A172 (cell line): ENCODE data around the gene FOXD4L4. TPM values are rescaled to one million over a fixed set of nuclear protein-coding genes. Genes with fewer than 3 reads are reported as not detected.
"Not testable (repeated sequence)": the region's sequence is repeated elsewhere in the genome, so short reads cannot be mapped to it uniquely, and the experiment has no call there.

Source experiments
- DNase-seq: peaks from one replicate; pipeline ENCODE4 v3.0.0-alpha.2; 2015; ENCODE audit warnings: low spot score
- total RNA-seq: library from RNA; depleted of rRNA; stranded (reverse); fragments of >200 nt; shearing (Covaris generic); gene quantifications from 2 replicates; pipeline ENCODE4 v1.2.3, GENCODE V29; 2014; rRNA removed

FOXD4L4 gene
- not detected in 2 replicates for total RNA-seq

DNA sequence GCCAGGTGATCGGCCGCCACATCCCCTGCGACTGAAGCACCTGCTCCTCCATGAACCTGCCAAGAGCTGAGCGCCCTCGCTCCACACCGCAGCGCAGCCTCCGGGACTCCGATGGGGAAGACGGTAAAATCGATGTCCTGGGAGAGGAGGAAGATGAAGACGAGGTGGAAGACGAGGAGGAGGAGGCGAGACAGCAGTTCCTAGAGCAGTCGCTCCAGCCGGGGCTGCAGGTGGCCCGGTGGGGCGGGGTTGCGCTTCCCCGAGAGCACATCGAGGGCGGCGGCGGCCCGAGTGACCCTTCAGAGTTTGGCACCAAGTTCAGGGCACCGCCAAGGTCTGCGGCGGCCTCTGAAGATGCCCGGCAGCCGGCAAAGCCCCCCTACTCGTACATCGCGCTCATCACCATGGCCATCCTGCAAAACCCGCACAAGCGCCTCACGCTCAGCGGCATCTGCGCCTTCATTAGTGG, at the start of gene FOXD4L4:
Gene FOXD4L4, plus strand, starts transcription at position 51 of the 469 bp plus-strand sequence. Its CDS starts 0 bp downstream, at position 51.
- DNase-seq = not testable (repeated sequence)

GRCh38 chr9:65703550-65703949, 33.4 kb upstream of the FOXD4L4 start:
- not testable (repeated sequence) for DNase-seq

GRCh38 chr9:65714445-65714844, 22.5 kb upstream of the FOXD4L4 start:
- not testable (repeated sequence) for DNase-seq

- DNase-seq = not testable (repeated sequence)
Measured at GRCh38 chr9:65738133-65738532, 1.2 kb downstream of the FOXD4L4 start.

Other genes with a start within 250 kb of the FOXD4L4 start
- gene ZNG1E, start 61.2 kb upstream of the FOXD4L4 start, total RNA-seq = 27.8 and 28.8 TPM in 2 replicates